ENCODE data around the gene LITAF.
A peak's percentile ranks its signal among the peaks of the same experiment; 100 is the strongest.

LITAF gene

GRCh38 chr16:11554053-11554452 lies 32.7 kb downstream of the LITAF start:
- Mint-ChIP-seq H3K4me1 (peaks cover 28% of the 10 kb centered on the region), H3K27ac (no peak overlapping the region), H3K27me3 (ENCODE audit: low read depth) (no peaks in the 10 kb centered on the region), H3K4me3 (no peak overlapping the region), H3K9me3 (peaks cover 23% of the 10 kb centered on the region), H3K36me3 (ENCODE audit: low read depth) (peaks cover 68% of the 10 kb centered on the region)
- TF ChIP-seq CTCF (IDR thresholded peaks at IDR 0.05; ENCODE audit: unreplicated experiment in 3 of 3) = no peak

- H3K36me3 Mint-ChIP-seq (ENCODE audit: low read depth) = peaks cover 75% of the 10 kb centered on the region
- H3K27ac Mint-ChIP-seq = no peak overlapping the region
- H3K27me3 Mint-ChIP-seq (ENCODE audit: low read depth) = no peaks in the 10 kb centered on the region
- no peak for TF ChIP-seq CTCF (IDR thresholded peaks at IDR 0.05; ENCODE audit: unreplicated experiment in 3 of 3)
- H3K4me3 Mint-ChIP-seq = no peak overlapping the region
- H3K4me1 Mint-ChIP-seq = peaks cover 23% of the 10 kb centered on the region
- H3K9me3 Mint-ChIP-seq = peaks cover 24% of the 10 kb centered on the region
Observed at GRCh38 chr16:11553371-11553770, 33.3 kb downstream of the LITAF start.

- TF ChIP-seq CTCF (IDR thresholded peaks at IDR 0.05; ENCODE audit: unreplicated experiment in 3 of 3) = no peak
- H3K27me3 Mint-ChIP-seq (ENCODE audit: low read depth) = no peaks in the 10 kb centered on the region
- no peak overlapping the region for H3K4me3 Mint-ChIP-seq
- H3K36me3 Mint-ChIP-seq (ENCODE audit: low read depth) = peaks cover 82% of the 10 kb centered on the region
- peak overlapping the region; percentile 8 to 41 (median 23) for H3K27ac Mint-ChIP-seq
- H3K4me1 Mint-ChIP-seq = peaks cover 17% of the 10 kb centered on the region
- peaks cover 24% of the 10 kb centered on the region for H3K9me3 Mint-ChIP-seq
Observed at GRCh38 chr16:11552440-11552839, 34.3 kb downstream of the LITAF start.

GRCh38 chr16:11551842-11552241 lies 34.9 kb downstream of the LITAF start:
- Mint-ChIP-seq H3K27ac (peak overlapping the region in 1 of 3 experiments; percentile 8), H3K27me3 (ENCODE audit: low read depth) (no peaks in the 10 kb centered on the region), H3K4me1 (peaks cover 18% of the 10 kb centered on the region), H3K36me3 (ENCODE audit: low read depth) (peaks cover 80% of the 10 kb centered on the region), H3K9me3 (peaks cover 22% of the 10 kb centered on the region), H3K4me3 (no peak overlapping the region)
- TF ChIP-seq CTCF (IDR thresholded peaks at IDR 0.05; ENCODE audit: unreplicated experiment in 3 of 3) = no peak

- no peaks in the 10 kb centered on the region for H3K27me3 Mint-ChIP-seq (ENCODE audit: low read depth)
- peak overlapping the region in 1 of 3 experiments; percentile 26 for H3K27ac Mint-ChIP-seq
- no peak overlapping the region for H3K4me3 Mint-ChIP-seq
- H3K9me3 Mint-ChIP-seq = peaks cover 14% of the 10 kb centered on the region
- H3K4me1 Mint-ChIP-seq = peaks cover 22% of the 10 kb centered on the region
- peaks cover 71% of the 10 kb centered on the region for H3K36me3 Mint-ChIP-seq (ENCODE audit: low read depth)
- TF ChIP-seq CTCF (IDR thresholded peaks at IDR 0.05; ENCODE audit: unreplicated experiment in 3 of 3) = no peak
Observed at GRCh38 chr16:11550791-11551498, 35.8 kb downstream of the LITAF start.

All from nephron (organoid).